ENCODE measurements around the gene ABCB8. TPM values are rescaled to one million over a fixed set of nuclear protein-coding genes. Genes with fewer than 3 reads are reported as not detected.

Gene ABCB8
- 56.4 and 57.4 TPM in 2 replicates for total RNA-seq

GRCh38 chr7:151028131-151028947 lies at the start of gene ABCB8:
ABCB8 (plus strand) TSS chr7:151028450; CDS start chr7:151028516, 66 bp downstream.
- DNase-seq: peak; percentile 100
- peaks cover 2% of the 10 kb centered on the region for H3K27me3 Mint-ChIP-seq
- H3K9me3 Mint-ChIP-seq: no peaks in the 10 kb centered on the region
- H3K27ac Mint-ChIP-seq: peak within 1 kb of the TSS; percentile 97
- intact Hi-C loops (cut with micrococcal nuclease): loop anchor here (1.0 to 2.0 kb wide), 6 partner anchors 15 to 322 kb away; partner anchors contain the start of genes CHPF2 and TMUB1
- peak within 1 kb of the TSS; percentile 97 for H3K4me3 Mint-ChIP-seq
- peaks cover 24% of the 10 kb centered on the region for H3K4me1 Mint-ChIP-seq
- peaks cover 5% of the 10 kb centered on the region for H3K36me3 Mint-ChIP-seq (ENCODE audit: low read depth)

DNA sequence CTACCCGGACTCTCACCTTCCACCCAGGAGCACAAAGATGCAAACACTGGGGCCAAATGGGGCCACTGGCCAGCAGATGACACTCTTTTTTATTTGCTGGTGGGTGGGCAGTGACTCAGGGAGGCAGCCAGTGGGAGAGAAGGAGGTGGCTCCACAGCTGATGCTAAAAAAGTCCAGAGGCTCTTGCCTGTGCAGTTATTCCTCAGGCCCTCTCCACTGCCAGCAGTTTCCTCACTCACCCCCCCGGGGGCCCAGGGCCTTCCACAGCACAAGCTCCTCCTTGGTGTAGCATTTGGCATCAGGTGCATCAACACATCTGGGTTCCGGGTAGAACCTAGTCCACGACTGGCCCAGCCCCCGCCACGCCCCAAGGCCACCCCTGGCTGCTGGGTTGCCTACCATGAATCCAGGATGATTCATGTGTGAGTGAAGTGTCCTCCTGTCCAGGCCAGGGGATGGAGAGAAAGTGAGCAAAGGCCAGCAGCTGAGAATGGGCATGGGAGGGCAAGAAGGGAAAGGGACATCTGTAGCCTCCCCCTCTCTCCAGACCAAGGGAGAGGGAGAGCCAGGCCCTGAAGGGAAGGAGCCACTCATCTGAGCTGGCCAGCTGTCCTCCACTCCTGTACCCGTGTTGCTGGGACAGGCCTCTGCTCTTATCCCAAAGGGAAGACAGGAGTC lies 48.4 kb upstream of the ABCB8 start:
- Mint-ChIP-seq H3K36me3 (ENCODE audit: low read depth) (peaks cover 4% of the 10 kb centered on the region), H3K4me3 (no peak overlapping the region), H3K9me3 (peaks cover 6% of the 10 kb centered on the region), H3K27ac (no peak overlapping the region), H3K27me3 (peaks cover 64% of the 10 kb centered on the region), H3K4me1 (peaks cover 19% of the 10 kb centered on the region)
- no peak for DNase-seq
- intact Hi-C loops (cut with micrococcal nuclease): loop anchor here (5.0 to 10.0 kb wide), 3 partner anchors 32 to 625 kb away; no protein-coding TSS in a partner anchor

DNA sequence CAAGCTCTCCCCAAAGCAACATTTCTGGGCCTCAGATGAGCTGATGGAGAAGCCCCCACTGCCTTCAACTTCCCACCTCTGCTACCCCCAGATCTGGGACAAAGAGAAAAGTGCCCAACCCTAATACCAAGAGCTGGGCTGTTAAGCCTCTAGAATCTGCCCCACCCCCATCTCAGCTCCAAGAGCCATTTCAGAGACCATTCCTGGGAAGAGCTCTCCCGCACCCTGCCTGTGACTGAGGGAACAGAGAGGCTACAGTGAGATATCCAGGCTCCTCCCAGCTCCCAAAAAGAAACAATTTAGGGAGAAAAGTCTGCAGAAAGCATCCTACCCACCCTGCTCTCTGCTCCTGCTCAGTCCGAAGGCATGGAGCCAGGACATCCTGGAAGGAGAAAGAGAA lies 47.6 kb upstream of the ABCB8 start:
- intact Hi-C loops (cut with micrococcal nuclease): loop anchor here (10.0 kb wide), 1 partner anchor 626 kb away; no protein-coding TSS in a partner anchor

DNA sequence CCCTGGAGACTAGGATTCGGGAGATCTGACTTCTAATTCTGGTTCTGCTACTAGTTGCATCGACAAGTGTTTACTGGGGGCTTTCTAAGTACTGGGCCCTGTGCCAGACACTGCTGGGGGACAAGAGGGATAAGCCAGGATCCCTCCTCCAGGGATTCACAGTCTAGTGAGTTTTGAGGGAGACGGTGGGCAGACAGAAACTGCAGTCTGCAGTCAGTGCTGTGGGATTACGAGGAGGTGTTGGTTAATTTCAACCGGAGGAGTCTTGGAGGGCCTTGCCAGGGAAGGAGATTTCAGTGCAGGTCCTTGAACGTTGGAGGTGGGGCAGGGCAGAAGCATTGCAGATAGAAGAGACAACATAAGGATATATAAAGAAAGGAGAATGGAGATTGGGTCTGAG lies 46.6 kb upstream of the ABCB8 start:
- peaks cover 6% of the 10 kb centered on the region for H3K9me3 Mint-ChIP-seq
- intact Hi-C loops (cut with micrococcal nuclease): loop anchor here (10.0 kb wide), 1 partner anchor 627 kb away; no protein-coding TSS in a partner anchor
- peaks cover 63% of the 10 kb centered on the region for H3K27me3 Mint-ChIP-seq

More for the DNA sequence above, 47.6 kb upstream of the ABCB8 start:
- Mint-ChIP-seq H3K27ac (no peak overlapping the region), H3K4me3 (no peak overlapping the region), H3K27me3 (peaks cover 66% of the 10 kb centered on the region), H3K9me3 (peaks cover 6% of the 10 kb centered on the region), H3K36me3 (ENCODE audit: low read depth) (peaks cover 4% of the 10 kb centered on the region), H3K4me1 (peaks cover 15% of the 10 kb centered on the region)
- no peak for DNase-seq

GRCh38 chr7:150982351-150982750 lies 45.9 kb upstream of the ABCB8 start:
- H3K9me3 Mint-ChIP-seq: peaks cover 6% of the 10 kb centered on the region
- no peak overlapping the region for H3K27ac Mint-ChIP-seq
- peaks cover 1% of the 10 kb centered on the region for H3K36me3 Mint-ChIP-seq (ENCODE audit: low read depth)
- intact Hi-C loops (cut with micrococcal nuclease): loop anchor here (10.0 kb wide), 1 partner anchor 628 kb away; no protein-coding TSS in a partner anchor
- no peak overlapping the region for H3K4me3 Mint-ChIP-seq
- peaks cover 15% of the 10 kb centered on the region for H3K4me1 Mint-ChIP-seq
- H3K27me3 Mint-ChIP-seq: peaks cover 56% of the 10 kb centered on the region
- DNase-seq: no peak

More for the DNA sequence above, 46.6 kb upstream of the ABCB8 start:
- DNase-seq: no peak
- Mint-ChIP-seq H3K36me3 (ENCODE audit: low read depth) (peaks cover 4% of the 10 kb centered on the region), H3K4me3 (no peak overlapping the region), H3K4me1 (peaks cover 21% of the 10 kb centered on the region), H3K27ac (no peak overlapping the region)

DNA sequence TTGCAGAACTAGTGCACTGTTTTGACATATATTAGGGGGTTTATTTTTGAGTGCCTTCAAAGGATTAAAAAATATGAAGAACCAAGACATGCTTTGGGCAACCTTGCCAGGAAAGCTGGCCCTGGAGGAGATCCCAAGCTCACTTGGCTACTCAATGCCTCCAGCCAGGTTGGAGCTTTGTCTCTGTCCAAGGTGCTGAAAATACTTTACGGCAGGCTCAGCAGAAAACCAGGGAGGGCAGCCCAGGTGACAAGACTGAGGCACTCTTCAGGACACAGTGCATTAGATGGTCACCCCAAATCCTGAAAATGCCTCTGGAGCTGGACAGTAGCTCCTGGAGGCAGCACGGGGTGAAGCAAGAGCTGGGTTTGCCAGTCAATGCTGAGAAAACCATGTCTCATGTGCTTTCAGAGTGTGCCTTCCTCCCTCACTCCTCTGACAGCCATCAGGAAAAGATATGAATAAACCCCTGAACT lies 44.3 kb upstream of the ABCB8 start:
- Mint-ChIP-seq H3K36me3 (ENCODE audit: low read depth) (no peaks in the 10 kb centered on the region), H3K4me3 (no peak overlapping the region), H3K27me3 (peaks cover 53% of the 10 kb centered on the region), H3K27ac (no peak overlapping the region), H3K9me3 (peaks cover 6% of the 10 kb centered on the region), H3K4me1 (peaks cover 17% of the 10 kb centered on the region)
- intact Hi-C loops (cut with micrococcal nuclease): loop anchor here (10.0 kb wide), 1 partner anchor 629 kb away; no protein-coding TSS in a partner anchor
- DNase-seq: peak; percentile 87

- DNase-seq: peak; percentile 87
- intact Hi-C loops (cut with micrococcal nuclease): loop anchor here (1.0 to 10.0 kb wide), 4 partner anchors 12 to 631 kb away; no protein-coding TSS in a partner anchor
- Mint-ChIP-seq H3K27ac (no peak overlapping the region), H3K9me3 (peaks cover 6% of the 10 kb centered on the region), H3K27me3 (peaks cover 37% of the 10 kb centered on the region), H3K4me3 (no peak overlapping the region), H3K36me3 (ENCODE audit: low read depth) (no peaks in the 10 kb centered on the region), H3K4me1 (peaks cover 19% of the 10 kb centered on the region)
Observed at GRCh38 chr7:150986099-150986512, 42.1 kb upstream of the ABCB8 start.

DNA sequence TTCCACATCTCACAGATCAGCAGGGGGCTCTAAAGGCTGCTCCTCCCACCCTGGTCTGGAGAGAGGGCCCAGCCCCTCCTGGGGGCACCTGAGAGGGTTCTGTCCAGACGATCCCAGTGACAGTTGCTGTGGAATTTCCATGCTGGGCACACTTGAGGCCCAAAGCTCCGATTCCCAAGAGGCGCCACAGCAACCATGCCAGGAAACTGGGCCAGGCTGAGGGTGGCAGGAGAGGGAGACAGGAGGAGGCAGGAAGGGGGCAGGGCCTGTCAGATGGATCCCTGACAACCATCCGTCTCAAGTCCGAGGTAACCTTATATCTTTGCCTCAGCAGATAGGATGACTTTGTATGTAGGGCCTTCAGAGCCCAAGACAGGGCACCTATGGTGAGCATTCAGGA lies 41.7 kb upstream of the ABCB8 start:
- DNase-seq: no peak
- Mint-ChIP-seq H3K36me3 (ENCODE audit: low read depth) (no peaks in the 10 kb centered on the region), H3K27ac (no peak overlapping the region), H3K9me3 (peaks cover 6% of the 10 kb centered on the region), H3K27me3 (peaks cover 33% of the 10 kb centered on the region), H3K4me1 (peaks cover 19% of the 10 kb centered on the region), H3K4me3 (no peak overlapping the region)
- intact Hi-C loops (cut with micrococcal nuclease): loop anchor here (1.0 to 10.0 kb wide), 4 partner anchors 12 to 632 kb away; no protein-coding TSS in a partner anchor

DNA sequence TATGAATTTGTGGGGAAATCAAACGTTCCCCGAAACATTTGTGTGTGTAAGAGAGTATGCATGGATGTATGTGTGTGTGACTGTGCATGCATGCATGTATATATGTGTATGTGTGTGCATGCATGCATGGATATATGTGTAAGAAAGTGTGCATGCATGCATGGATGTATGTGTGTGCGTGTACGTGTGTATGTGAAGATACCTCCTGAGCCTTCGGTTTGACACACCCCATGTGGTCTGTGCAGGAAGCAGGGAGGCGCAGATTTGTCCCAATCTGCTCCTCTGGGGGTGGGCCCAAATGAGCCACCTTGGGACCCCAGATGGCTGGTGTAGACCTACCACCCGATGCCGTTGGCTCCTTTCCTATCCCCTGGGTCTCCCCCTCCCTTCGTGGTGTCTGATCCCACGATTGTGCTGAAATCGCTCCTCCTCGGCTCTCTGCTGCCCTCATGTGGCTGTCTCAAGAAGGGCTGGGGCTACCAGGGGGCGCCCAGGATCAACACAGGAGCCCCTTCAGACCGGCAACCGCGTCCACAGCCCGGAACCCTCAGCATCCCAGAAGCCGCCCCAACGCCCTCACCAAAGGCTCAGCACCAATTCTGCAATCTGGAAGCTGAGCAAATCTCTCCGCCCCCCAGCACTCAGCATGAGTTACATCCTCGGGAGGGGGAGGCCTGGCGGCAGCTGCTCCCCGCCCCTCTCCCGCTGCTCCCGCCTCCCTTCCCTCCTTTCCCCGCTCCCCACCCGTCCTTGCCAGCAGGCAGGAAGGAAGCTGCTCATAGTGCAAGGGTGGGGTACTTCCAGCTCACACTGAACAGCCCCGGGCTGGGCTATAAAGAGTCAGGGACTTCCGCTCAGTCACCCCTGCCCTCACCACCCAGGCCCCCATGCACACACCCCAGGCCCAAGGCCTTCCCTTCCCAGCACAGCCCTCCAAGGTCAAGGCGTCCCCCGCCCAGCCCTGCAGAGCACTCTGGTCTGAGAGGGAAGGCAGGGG lies 39.7 kb upstream of the ABCB8 start:
- peak overlapping the region; percentile 67 for H3K4me3 Mint-ChIP-seq
- H3K9me3 Mint-ChIP-seq: no peaks in the 10 kb centered on the region
- peaks cover 16% of the 10 kb centered on the region for H3K27me3 Mint-ChIP-seq
- intact Hi-C loops (cut with micrococcal nuclease): loop anchor here (1.0 to 10.0 kb wide), 3 partner anchors 90 to 634 kb away; no protein-coding TSS in a partner anchor
- no peaks in the 10 kb centered on the region for H3K36me3 Mint-ChIP-seq (ENCODE audit: low read depth)
- H3K4me1 Mint-ChIP-seq: peaks cover 21% of the 10 kb centered on the region
- peak; percentile 91 for DNase-seq
- peak overlapping the region; percentile 40 for H3K27ac Mint-ChIP-seq

GRCh38 chr7:150989456-150989855 lies 38.8 kb upstream of the ABCB8 start:
- Mint-ChIP-seq H3K27ac (no peak overlapping the region), H3K4me1 (peaks cover 26% of the 10 kb centered on the region), H3K36me3 (ENCODE audit: low read depth) (no peaks in the 10 kb centered on the region), H3K9me3 (no peaks in the 10 kb centered on the region), H3K27me3 (peaks cover 12% of the 10 kb centered on the region), H3K4me3 (no peak overlapping the region)
- intact Hi-C loops (cut with micrococcal nuclease): loop anchor here (5.0 to 10.0 kb wide), 2 partner anchors 212 to 635 kb away; no protein-coding TSS in a partner anchor
- no peak for DNase-seq

GRCh38 chr7:150990416-150991186 lies 37.6 kb upstream of the ABCB8 start, which contains the start of gene NOS3:
NOS3 (plus strand) TSS chr7:150991017; CDS start chr7:150993804, 2,787 bp downstream.
- Mint-ChIP-seq H3K9me3 (no peaks in the 10 kb centered on the region), H3K4me1 (peaks cover 29% of the 10 kb centered on the region), H3K36me3 (ENCODE audit: low read depth) (no peaks in the 10 kb centered on the region), H3K27ac (no peak within 1 kb of the TSS), H3K4me3 (no peak within 1 kb of the TSS), H3K27me3 (peaks cover 7% of the 10 kb centered on the region)
- intact Hi-C loops (cut with micrococcal nuclease): no loop called here
- DNase-seq: no peak

DNA sequence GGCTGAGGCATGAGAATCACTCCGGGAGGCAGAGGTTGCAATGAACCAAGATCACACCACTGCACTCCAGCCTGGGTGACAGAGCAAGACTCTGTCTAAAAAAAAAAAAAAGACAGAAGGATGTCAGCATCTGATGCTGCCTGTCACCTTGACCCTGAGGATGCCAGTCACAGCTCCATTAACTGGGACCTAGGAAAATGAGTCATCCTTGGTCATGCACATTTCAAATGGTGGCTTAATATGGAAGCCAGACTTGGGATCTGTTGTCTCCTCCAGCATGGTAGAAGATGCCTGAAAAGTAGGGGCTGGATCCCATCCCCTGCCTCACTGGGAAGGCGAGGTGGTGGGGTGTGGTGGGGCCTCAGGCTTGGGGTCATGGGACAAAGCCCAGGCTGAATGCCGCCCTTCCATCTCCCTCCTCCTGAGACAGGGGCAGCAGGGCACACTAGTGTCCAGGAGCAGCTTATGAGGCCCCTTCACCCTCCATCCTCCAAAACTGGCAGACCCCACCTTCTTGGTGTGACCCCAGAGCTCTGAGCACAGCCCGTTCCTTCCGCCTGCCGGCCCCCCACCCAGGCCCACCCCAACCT lies 36.1 kb upstream of the ABCB8 start:
- no peaks in the 10 kb centered on the region for H3K9me3 Mint-ChIP-seq
- no peak overlapping the region for H3K27ac Mint-ChIP-seq
- H3K4me1 Mint-ChIP-seq: peaks cover 22% of the 10 kb centered on the region
- H3K36me3 Mint-ChIP-seq (ENCODE audit: low read depth): no peaks in the 10 kb centered on the region
- no peak for DNase-seq
- peaks cover 4% of the 10 kb centered on the region for H3K27me3 Mint-ChIP-seq
- no peak overlapping the region for H3K4me3 Mint-ChIP-seq
- intact Hi-C loops (cut with micrococcal nuclease): no loop called here
